Suprapubic skin (tissue), 4 donors: ENCODE data around the gene P2RX2. TPM values are rescaled to one million over a fixed set of nuclear protein-coding genes. Genes with fewer than 3 reads are reported as not detected.

ENCODE experiments used
- DNase-seq, 2 donors: peaks; one replicate each; pipeline ENCODE4 v3.0.0-alpha.2; 2019; ENCODE audit warnings: low spot score in 2 of 2
- H3K27ac ChIP-seq: fragments of 200-600 bp; sonication (generic); one replicate; pipeline ENCODE4 v1.5.1; 2019
- H3K27me3 ChIP-seq: fragments of 200-600 bp; sonication (generic); one replicate; pipeline ENCODE4 v1.5.1; 2019
- H3K36me3 ChIP-seq: fragments of 200-600 bp; sonication (generic); one replicate; pipeline ENCODE4 v1.5.1; 2019
- H3K4me1 ChIP-seq: fragments of 200-600 bp; sonication (generic); one replicate; pipeline ENCODE4 v1.5.1; 2019
- H3K4me3 ChIP-seq: fragments of 200-600 bp; sonication (generic); one replicate; pipeline ENCODE4 v1.5.1; 2019; ENCODE audit warnings: mild to moderate bottlenecking
- H3K9me3 ChIP-seq: fragments of 200-600 bp; sonication (generic); one replicate; pipeline ENCODE4 v1.5.1; 2019
- CTCF ChIP-seq, 2 donors: fragments of 200-600 bp in 1 of 2; fragments of 450-650 bp in 1 of 2; sonication (generic) in 1 of 2; IDR thresholded peaks; one replicate each; pipeline ENCODE4 v1.5.1; 2016 to 2019; ENCODE audit warnings: antibody characterized with exemption in 2 of 2, mild to moderate bottlenecking in 1 of 2, moderate library complexity in 1 of 2
- EP300 ChIP-seq: sonication (generic); formaldehyde crosslinking; IDR thresholded peaks from one replicate; pipeline ENCODE4 v1.6.1; 2017; ENCODE audit warnings: antibody characterized with exemption
- POLR2A ChIP-seq, 2 donors: fragments of 450-650 bp; IDR thresholded peaks; one replicate each; pipeline ENCODE4 v1.6.1; 2017; ENCODE audit warnings: antibody characterized with exemption in 2 of 2, mild to moderate bottlenecking in 2 of 2, moderate library complexity in 2 of 2
- POLR2AphosphoS5 ChIP-seq, 3 donors: sonication (generic); formaldehyde crosslinking; IDR thresholded peaks; one replicate each; pipeline ENCODE4 v1.6.1; 2017; ENCODE audit warnings: antibody characterized with exemption in 3 of 3
- WGBS: methylation state at CpG from one replicate; pipeline ENCODE4 v1.1.5; 2018; 5-methylcytosine and 5-hydroxymethylcytosine counted together
- total RNA-seq, 4 donors: library from RNA; depleted of rRNA; stranded (reverse); fragments of >200 nt; gene quantifications; one replicate each; pipeline ENCODE4 v1.1.0, GENCODE V29; 2016

Gene P2RX2
- total RNA-seq, 4 donors from 2014 or later = not detected

- Histone ChIP-seq H3K27me3 (no peaks in the 10 kb centered on the region), H3K36me3 (peaks cover 69% of the 10 kb centered on the region)
- 92% methylated on average over 22 of the region's 30 CpGs for whole genome bisulfite sequencing
Measured at GRCh38 chr12:132642846-132643835, 24.6 kb downstream of the P2RX2 start.

GRCh38 chr12:132646850-132647249 is 28.3 kb downstream of the P2RX2 start:
- 95% methylated on average over 7 of the region's 7 CpGs for WGBS
- H3K27ac ChIP-seq = no peak overlapping the region
- H3K9me3 ChIP-seq = no peaks in the 10 kb centered on the region
- H3K36me3 ChIP-seq = peaks cover 76% of the 10 kb centered on the region
- no peak overlapping the region for H3K4me3 ChIP-seq
- no peak for TF ChIP-seq POLR2A (IDR thresholded peaks at IDR 0.05)
- TF ChIP-seq POLR2AphosphoS5 (IDR thresholded peaks at IDR 0.05) = no peak
- no peak for DNase-seq
- no peaks in the 10 kb centered on the region for H3K27me3 ChIP-seq
- no peaks in the 10 kb centered on the region for H3K4me1 ChIP-seq

More at GRCh38 chr12:132642846-132643835, 24.6 kb downstream of the P2RX2 start:
- no peak overlapping the region for H3K4me3 ChIP-seq
- DNase-seq = no peak
- H3K27ac ChIP-seq = no peak overlapping the region
- no peaks in the 10 kb centered on the region for H3K9me3 ChIP-seq
- no peak for TF ChIP-seq CTCF (IDR thresholded peaks at IDR 0.05)
- no peak for TF ChIP-seq POLR2AphosphoS5 (IDR thresholded peaks at IDR 0.05)
- no peak for TF ChIP-seq EP300
- TF ChIP-seq POLR2A (IDR thresholded peaks at IDR 0.05) = no peak
- H3K4me1 ChIP-seq = peaks cover 2% of the 10 kb centered on the region

GRCh38 chr12:132647858-132648257 is 29.3 kb downstream of the P2RX2 start:
- WGBS = 95% methylated on average over 10 of the region's 10 CpGs
- TF ChIP-seq POLR2A (IDR thresholded peaks at IDR 0.05) (no peak), CTCF (IDR thresholded peaks at IDR 0.05) (no peak), EP300 (no peak), POLR2AphosphoS5 (IDR thresholded peaks at IDR 0.05) (no peak)
- Histone ChIP-seq H3K4me3 (no peak overlapping the region), H3K4me1 (no peaks in the 10 kb centered on the region), H3K27me3 (no peaks in the 10 kb centered on the region), H3K36me3 (peaks cover 67% of the 10 kb centered on the region), H3K9me3 (no peaks in the 10 kb centered on the region), H3K27ac (no peak overlapping the region)
- DNase-seq = no peak

- Histone ChIP-seq H3K9me3 (no peaks in the 10 kb centered on the region), H3K36me3 (peaks cover 67% of the 10 kb centered on the region), H3K27me3 (no peaks in the 10 kb centered on the region), H3K4me3 (no peak overlapping the region), H3K4me1 (no peaks in the 10 kb centered on the region), H3K27ac (no peak overlapping the region)
- no peak for TF ChIP-seq POLR2AphosphoS5 (IDR thresholded peaks at IDR 0.05)
- no peak for TF ChIP-seq CTCF (IDR thresholded peaks at IDR 0.05)
- no peak for TF ChIP-seq EP300
- no peak for DNase-seq
- WGBS = 92% methylated on average over 12 of the region's 24 CpGs
Measured at GRCh38 chr12:132648616-132649225, 30.1 kb downstream of the P2RX2 start.

- Histone ChIP-seq H3K36me3 (peaks cover 70% of the 10 kb centered on the region), H3K4me3 (no peak overlapping the region), H3K27ac (no peak overlapping the region), H3K9me3 (no peaks in the 10 kb centered on the region), H3K27me3 (no peaks in the 10 kb centered on the region), H3K4me1 (no peaks in the 10 kb centered on the region)
- DNase-seq = no peak
- TF ChIP-seq POLR2AphosphoS5 (IDR thresholded peaks at IDR 0.05) (no peak), EP300 (no peak), CTCF (IDR thresholded peaks at IDR 0.05) (no peak), POLR2A (IDR thresholded peaks at IDR 0.05) (no peak)
- WGBS = 92% methylated on average over 14 of the region's 27 CpGs
Measured at GRCh38 chr12:132649226-132649945, 30.8 kb downstream of the P2RX2 start.
